ENCODE results near the gene FBXO31.

DNA sequence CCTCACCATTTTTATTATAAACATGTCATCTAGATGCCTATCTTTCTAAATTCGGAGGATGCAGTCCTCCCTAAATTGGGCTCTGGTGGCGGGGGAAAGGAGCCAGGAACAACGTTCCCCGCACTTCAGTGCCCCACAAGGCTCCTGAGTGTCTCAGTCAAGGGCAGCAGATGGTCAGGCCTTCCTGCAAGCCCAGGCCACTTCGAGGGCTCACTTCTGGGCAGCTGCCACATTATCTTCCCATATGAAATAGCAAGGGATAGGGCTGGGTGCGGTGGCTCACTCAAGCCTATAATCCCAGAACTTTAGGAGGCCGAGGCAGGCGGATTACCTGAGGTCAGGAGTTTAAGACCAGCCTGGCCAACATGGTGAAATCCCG is 32.3 kb downstream of the FBXO31 start:
- TF ChIP-seq, protein P1, sequence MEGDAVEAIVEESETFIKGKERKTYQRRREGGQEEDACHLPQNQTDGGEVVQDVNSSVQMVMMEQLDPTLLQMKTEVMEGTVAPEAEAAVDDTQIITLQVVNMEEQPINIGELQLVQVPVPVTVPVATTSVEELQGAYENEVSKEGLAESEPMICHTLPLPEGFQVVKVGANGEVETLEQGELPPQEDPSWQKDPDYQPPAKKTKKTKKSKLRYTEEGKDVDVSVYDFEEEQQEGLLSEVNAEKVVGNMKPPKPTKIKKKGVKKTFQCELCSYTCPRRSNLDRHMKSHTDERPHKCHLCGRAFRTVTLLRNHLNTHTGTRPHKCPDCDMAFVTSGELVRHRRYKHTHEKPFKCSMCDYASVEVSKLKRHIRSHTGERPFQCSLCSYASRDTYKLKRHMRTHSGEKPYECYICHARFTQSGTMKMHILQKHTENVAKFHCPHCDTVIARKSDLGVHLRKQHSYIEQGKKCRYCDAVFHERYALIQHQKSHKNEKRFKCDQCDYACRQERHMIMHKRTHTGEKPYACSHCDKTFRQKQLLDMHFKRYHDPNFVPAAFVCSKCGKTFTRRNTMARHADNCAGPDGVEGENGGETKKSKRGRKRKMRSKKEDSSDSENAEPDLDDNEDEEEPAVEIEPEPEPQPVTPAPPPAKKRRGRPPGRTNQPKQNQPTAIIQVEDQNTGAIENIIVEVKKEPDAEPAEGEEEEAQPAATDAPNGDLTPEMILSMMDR (IDR thresholded peaks at IDR 0.05; ENCODE audit: borderline replicate concordance, extremely low read depth, low read length, poor library complexity, severe bottlenecking): no peak
- TF ChIP-seq EZH2 (IDR thresholded peaks at IDR 0.05; ENCODE audit: borderline replicate concordance, low read depth, low read length, severe bottlenecking): no peak
